RPMI8226 (cell line): ENCODE measurements around the gene RNPC3.
"Not testable (repeated sequence)": the region's sequence is repeated elsewhere in the genome, so short reads cannot be mapped to it uniquely, and the experiment has no call there.

Experiments used
- DNase-seq: peaks from one replicate; pipeline ENCODE4 v3.0.0-alpha.2; 2015

Gene RNPC3

GRCh38 chr1:103561643-103562395 is 36.3 kb downstream of the RNPC3 start:
- peak; percentile 27 for DNase-seq

- no peak for DNase-seq
Measured at GRCh38 chr1:103563056-103563455, 37.6 kb downstream of the RNPC3 start.

- no peak for DNase-seq
Measured at GRCh38 chr1:103569493-103569892, 44.0 kb downstream of the RNPC3 start.

GRCh38 chr1:103571289-103571688 is 45.8 kb downstream of the RNPC3 start, which contains the start of gene AMY2B:
Gene AMY2B, plus strand, starts transcription at chr1:103571589. Its CDS starts 14 bp downstream, at chr1:103571603.
- DNase-seq, result not testable (repeated sequence)

- DNase-seq, result no peak
Measured at GRCh38 chr1:103576065-103576464, 50.6 kb downstream of the RNPC3 start.

- DNase-seq, result not testable (repeated sequence)
Measured at GRCh38 chr1:103576784-103577183, 51.3 kb downstream of the RNPC3 start.

GRCh38 chr1:103582464-103582863 is 57.0 kb downstream of the RNPC3 start:
- DNase-seq, result no peak

- no peak for DNase-seq
Measured at GRCh38 chr1:103583887-103584286, 58.4 kb downstream of the RNPC3 start.

GRCh38 chr1:103584537-103584936 is 59.0 kb downstream of the RNPC3 start:
- DNase-seq, result no peak

- DNase-seq, result not testable (repeated sequence)
Measured at GRCh38 chr1:103602740-103603139, 77.2 kb downstream of the RNPC3 start.
